ENCODE results near the gene MYO1G. TPM values are rescaled to one million over a fixed set of nuclear protein-coding genes. Genes with fewer than 3 reads are reported as not detected.

Gene MYO1G
- polyA plus RNA-seq, 1 of the 3 experiments (the other 2 are of a cell fraction) = 0.05 TPM

DNA sequence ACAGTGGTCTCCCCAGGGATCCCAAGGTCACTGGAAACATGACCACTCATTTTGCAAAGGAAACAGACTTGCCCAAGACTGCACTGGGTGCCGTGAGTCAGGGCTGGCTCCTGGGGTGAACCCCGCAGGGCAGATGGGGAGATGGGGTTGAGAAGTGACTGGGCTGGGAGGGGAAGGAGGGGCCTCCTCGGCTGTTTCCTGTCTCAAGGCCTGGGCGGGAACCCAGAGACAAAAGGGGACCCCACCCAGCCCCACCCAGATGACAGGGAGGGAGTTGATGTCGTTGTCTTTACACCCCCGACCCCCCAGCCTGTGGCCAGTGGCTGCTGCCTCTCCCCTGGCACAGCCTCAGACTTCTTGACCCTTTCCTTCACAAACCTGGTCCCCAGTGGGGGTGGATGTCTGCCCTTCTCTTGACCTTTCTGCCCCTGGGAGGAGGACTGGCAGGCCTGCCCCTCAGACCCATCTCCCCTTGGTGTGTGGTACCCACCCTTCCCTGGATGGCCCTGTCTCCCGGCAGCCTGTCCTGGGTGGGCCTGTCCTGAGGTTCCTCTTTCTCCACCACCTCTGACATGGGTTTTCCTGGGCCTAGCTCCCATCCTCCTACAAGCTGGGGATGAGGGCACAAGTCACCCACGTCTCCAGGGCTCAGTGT, 1.4 kb downstream of the MYO1G start:
- no peak overlapping the region for H2AFZ ChIP-seq (ENCODE audit: low read depth)
- H3K9me2 ChIP-seq = no peaks in the 10 kb centered on the region
- H3K27ac ChIP-seq (ENCODE audit: low read depth in 2 of 2, low read length in 1 of 2) = no peak overlapping the region
- 73% methylated on average over 8 of the region's 8 CpGs for WGBS (ENCODE audit: low lambda C conversion rate)
- H3K4me2 ChIP-seq = no peak overlapping the region
- ChIA-PET CTCF (interaction anchor here (1.2 to 2.4 kb wide), 5 partner anchors 10 to 159 kb away, joined by 3 to 9 read pairs (median 6); no protein-coding TSS in a partner anchor), POLR2A (no interaction called here)
- peaks cover 6 to 20% of the 10 kb centered on the region in 2 experiments for H3K36me3 ChIP-seq (replicated peaks in 1 of 2; ENCODE audit: control insufficient read depth in 1 of 2, insufficient read depth in 2 of 2, low read length in 1 of 2)
- no peaks in the 10 kb centered on the region for H3K79me2 ChIP-seq (ENCODE audit: insufficient read depth)
- TF ChIP-seq MAX (IDR thresholded peaks at IDR 0.05; ENCODE audit: low read depth) (no peak), FOSL2 (IDR thresholded peaks at IDR 0.05; ENCODE audit: borderline replicate concordance, low read depth) (no peak), SIN3A (IDR thresholded peaks at IDR 0.05; ENCODE audit: borderline replicate concordance, low read depth, low read length) (no peak), NRF1 (IDR thresholded peaks at IDR 0.05; ENCODE audit: low read depth, low read length) (no peak), TCF12 (IDR thresholded peaks at IDR 0.05) (no peak), POLR2AphosphoS5 (IDR thresholded peaks at IDR 0.05; ENCODE audit: low read depth, low read length) (no peak), RFX5 (IDR thresholded peaks at IDR 0.05; ENCODE audit: low read length) (no peak), EP300 (IDR thresholded peaks at IDR 0.05; ENCODE audit: borderline replicate concordance in 1 of 2, low read depth in 1 of 2, low read length in 1 of 2) (no peak), PBX3 (IDR thresholded peaks at IDR 0.05) (no peak), CHD2 (IDR thresholded peaks at IDR 0.05; ENCODE audit: low read length, partially characterized antibody) (no peak), SMC3 (IDR thresholded peaks at IDR 0.05; ENCODE audit: low read depth, low read length) (no peak), MEF2A (IDR thresholded peaks at IDR 0.05; ENCODE audit: borderline replicate concordance, low read depth) (no peak), RCOR1 (IDR thresholded peaks at IDR 0.05; ENCODE audit: low read length) (no peak), USF1 (IDR thresholded peaks at IDR 0.05; ENCODE audit: borderline replicate concordance, low read depth) (no peak), NFIC (IDR thresholded peaks at IDR 0.05; ENCODE audit: borderline replicate concordance) (no peak), ELF1 (IDR thresholded peaks at IDR 0.05) (no peak)
- H3K4me1 ChIP-seq (ENCODE audit: control insufficient read depth in 1 of 2, insufficient read depth in 2 of 2, low read depth in 1 of 2, low read length in 1 of 2) = no peaks in the 10 kb centered on the region
- H4K20me1 ChIP-seq (ENCODE audit: insufficient read depth) = 0 out of 2 replicates have a peak, but pooled peaks cover under 1% of the 10 kb centered on the region
- H3K9ac ChIP-seq = no peak overlapping the region
- H3K9me3 ChIP-seq = no peaks in the 10 kb centered on the region
- no peak overlapping the region for H3K4me3 ChIP-seq (ENCODE audit: low read depth in 2 of 2, low read length in 1 of 2)
- H3K27me3 ChIP-seq (ENCODE audit: insufficient read depth) = no peaks in the 10 kb centered on the region
- H3F3A ChIP-seq (replicated peaks; ENCODE audit: insufficient read depth) = peaks cover 18% of the 10 kb centered on the region
- DNase-seq = no peak

- Histone ChIP-seq H3K4me1 (ENCODE audit: control insufficient read depth in 1 of 2, insufficient read depth in 2 of 2, low read depth in 1 of 2, low read length in 1 of 2) (no peaks in the 10 kb centered on the region), H3K9ac (no peak overlapping the region), H3K4me3 (ENCODE audit: low read depth in 2 of 2, low read length in 1 of 2) (no peak overlapping the region), H3K36me3 (replicated peaks in 1 of 2; ENCODE audit: control insufficient read depth in 1 of 2, insufficient read depth in 2 of 2, low read length in 1 of 2) (peaks cover 0 to 19% of the 10 kb centered on the region in 2 experiments), H3K27ac (ENCODE audit: low read depth in 2 of 2, low read length in 1 of 2) (no peak overlapping the region), H3K79me2 (ENCODE audit: insufficient read depth) (no peaks in the 10 kb centered on the region), H3K9me3 (no peaks in the 10 kb centered on the region), H3K4me2 (no peak overlapping the region), H2AFZ (ENCODE audit: low read depth) (no peak overlapping the region), H3F3A (replicated peaks; ENCODE audit: insufficient read depth) (peaks cover 15% of the 10 kb centered on the region), H3K27me3 (ENCODE audit: insufficient read depth) (no peaks in the 10 kb centered on the region), H4K20me1 (ENCODE audit: insufficient read depth) (no peaks in the 10 kb centered on the region), H3K9me2 (no peaks in the 10 kb centered on the region)
- ChIA-PET CTCF (interaction anchor here (1.3 to 2.1 kb wide), 4 partner anchors 10 to 159 kb away, joined by 4 to 9 read pairs (median 6); no protein-coding TSS in a partner anchor), POLR2A (interaction anchor here (1.2 kb wide), 1 partner anchor 9 kb away, joined by 4 read pairs; no protein-coding TSS in a partner anchor)
- DNase-seq = no peak
- WGBS (ENCODE audit: low lambda C conversion rate) = 94% methylated on average over 11 of the region's 17 CpGs
- TF ChIP-seq USF2 (IDR thresholded peaks at IDR 0.05; ENCODE audit: borderline replicate concordance, low read depth, low read length) = no peak
- TF ChIP-seq, protein P1, sequence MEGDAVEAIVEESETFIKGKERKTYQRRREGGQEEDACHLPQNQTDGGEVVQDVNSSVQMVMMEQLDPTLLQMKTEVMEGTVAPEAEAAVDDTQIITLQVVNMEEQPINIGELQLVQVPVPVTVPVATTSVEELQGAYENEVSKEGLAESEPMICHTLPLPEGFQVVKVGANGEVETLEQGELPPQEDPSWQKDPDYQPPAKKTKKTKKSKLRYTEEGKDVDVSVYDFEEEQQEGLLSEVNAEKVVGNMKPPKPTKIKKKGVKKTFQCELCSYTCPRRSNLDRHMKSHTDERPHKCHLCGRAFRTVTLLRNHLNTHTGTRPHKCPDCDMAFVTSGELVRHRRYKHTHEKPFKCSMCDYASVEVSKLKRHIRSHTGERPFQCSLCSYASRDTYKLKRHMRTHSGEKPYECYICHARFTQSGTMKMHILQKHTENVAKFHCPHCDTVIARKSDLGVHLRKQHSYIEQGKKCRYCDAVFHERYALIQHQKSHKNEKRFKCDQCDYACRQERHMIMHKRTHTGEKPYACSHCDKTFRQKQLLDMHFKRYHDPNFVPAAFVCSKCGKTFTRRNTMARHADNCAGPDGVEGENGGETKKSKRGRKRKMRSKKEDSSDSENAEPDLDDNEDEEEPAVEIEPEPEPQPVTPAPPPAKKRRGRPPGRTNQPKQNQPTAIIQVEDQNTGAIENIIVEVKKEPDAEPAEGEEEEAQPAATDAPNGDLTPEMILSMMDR (IDR thresholded peaks at IDR 0.05) = no peak
- TF ChIP-seq GATA2 (CRISPR knock-in tag; IDR thresholded peaks at IDR 0.05) = no peak
- TF ChIP-seq, protein P2, sequence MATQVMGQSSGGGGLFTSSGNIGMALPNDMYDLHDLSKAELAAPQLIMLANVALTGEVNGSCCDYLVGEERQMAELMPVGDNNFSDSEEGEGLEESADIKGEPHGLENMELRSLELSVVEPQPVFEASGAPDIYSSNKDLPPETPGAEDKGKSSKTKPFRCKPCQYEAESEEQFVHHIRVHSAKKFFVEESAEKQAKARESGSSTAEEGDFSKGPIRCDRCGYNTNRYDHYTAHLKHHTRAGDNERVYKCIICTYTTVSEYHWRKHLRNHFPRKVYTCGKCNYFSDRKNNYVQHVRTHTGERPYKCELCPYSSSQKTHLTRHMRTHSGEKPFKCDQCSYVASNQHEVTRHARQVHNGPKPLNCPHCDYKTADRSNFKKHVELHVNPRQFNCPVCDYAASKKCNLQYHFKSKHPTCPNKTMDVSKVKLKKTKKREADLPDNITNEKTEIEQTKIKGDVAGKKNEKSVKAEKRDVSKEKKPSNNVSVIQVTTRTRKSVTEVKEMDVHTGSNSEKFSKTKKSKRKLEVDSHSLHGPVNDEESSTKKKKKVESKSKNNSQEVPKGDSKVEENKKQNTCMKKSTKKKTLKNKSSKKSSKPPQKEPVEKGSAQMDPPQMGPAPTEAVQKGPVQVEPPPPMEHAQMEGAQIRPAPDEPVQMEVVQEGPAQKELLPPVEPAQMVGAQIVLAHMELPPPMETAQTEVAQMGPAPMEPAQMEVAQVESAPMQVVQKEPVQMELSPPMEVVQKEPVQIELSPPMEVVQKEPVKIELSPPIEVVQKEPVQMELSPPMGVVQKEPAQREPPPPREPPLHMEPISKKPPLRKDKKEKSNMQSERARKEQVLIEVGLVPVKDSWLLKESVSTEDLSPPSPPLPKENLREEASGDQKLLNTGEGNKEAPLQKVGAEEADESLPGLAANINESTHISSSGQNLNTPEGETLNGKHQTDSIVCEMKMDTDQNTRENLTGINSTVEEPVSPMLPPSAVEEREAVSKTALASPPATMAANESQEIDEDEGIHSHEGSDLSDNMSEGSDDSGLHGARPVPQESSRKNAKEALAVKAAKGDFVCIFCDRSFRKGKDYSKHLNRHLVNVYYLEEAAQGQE (IDR thresholded peaks at IDR 0.05; ENCODE audit: low read depth, low read length) = no peak
Observed at GRCh38 chr7:44976746-44977196, 2.0 kb downstream of the MYO1G start.
